Esophagus squamous epithelium (tissue), 5 donors: ENCODE measurements around the gene TMCO1. TPM values are rescaled to one million over a fixed set of nuclear protein-coding genes. Genes with fewer than 3 reads are reported as not detected.
A peak's percentile ranks its signal among the peaks of the same experiment; 100 is the strongest.
"Not testable (repeated sequence)": the region's sequence is repeated elsewhere in the genome, so short reads cannot be mapped to it uniquely, and the experiment has no call there.

Experiments used
- DNase-seq: peaks from one replicate; lab custom pipeline; 2025; lab: John Stamatoyannopoulos, UW
- H3K27ac ChIP-seq, 4 donors: fragments of 200-600 bp; sonication (generic); one replicate each; pipeline ENCODE4 v1.5.1; 2016 to 2019; ENCODE audit warnings: mild to moderate bottlenecking in 1 of 4
- H3K27me3 ChIP-seq, 4 donors: fragments of 200-600 bp; sonication (generic); 1 replicate in 3 of 4; 2 replicates in 1 of 4; pipeline versions ENCODE4 v1.5.1 to v1.6.0; 2017 to 2021; ENCODE audit warnings: antibody characterized with exemption in 1 of 4
- H3K36me3 ChIP-seq, 3 donors: fragments of 200-600 bp; sonication (generic); one replicate each; pipeline ENCODE4 v1.5.1; 2016 to 2019
- H3K4me1 ChIP-seq, 3 donors: fragments of 200-600 bp; sonication (generic); one replicate each; pipeline ENCODE4 v1.5.1; 2017 to 2019
- H3K4me3 ChIP-seq, 4 donors: fragments of 200-600 bp; sonication (generic); 1 replicate in 3 of 4; 2 replicates in 1 of 4; pipeline ENCODE4 v1.5.1; 2016 to 2019; ENCODE audit warnings: mild to moderate bottlenecking in 2 of 4, moderate library complexity in 1 of 4
- H3K9me3 ChIP-seq, 3 donors: fragments of 200-600 bp; sonication (generic); one replicate each; pipeline ENCODE4 v1.5.1; 2016 to 2019
- CTCF ChIP-seq, 6 experiments: fragments of 450-650 bp in 4 of 6; fragments of 200-600 bp in 2 of 6; sonication (generic) in 2 of 6; IDR thresholded peaks; one replicate each; pipeline ENCODE4 v1.5.1; 2016 to 2019; ENCODE audit warnings: antibody characterized with exemption in 6 of 6, mild to moderate bottlenecking in 4 of 6, moderate library complexity in 4 of 6
- POLR2A ChIP-seq, 4 donors: fragments of 450-650 bp; IDR thresholded peaks; one replicate each; pipeline ENCODE4 v1.6.1; 2017; ENCODE audit warnings: antibody characterized with exemption in 4 of 4, mild to moderate bottlenecking in 4 of 4, moderate library complexity in 3 of 4
- WGBS, 2 donors: methylation state at CpG; one replicate each; pipeline ENCODE4 v1.1.5; 2018; 5-methylcytosine and 5-hydroxymethylcytosine counted together
- intact Hi-C: fragments of 100-400 bp; cut with DNase I; formaldehyde crosslinking; loops from one replicate; pipeline ENCODE4 v1.15.0; 2022
- total RNA-seq, 4 donors: library from RNA; depleted of rRNA; stranded (reverse); fragments of >200 nt; gene quantifications; one replicate each; pipeline ENCODE4 v1.1.0, GENCODE V29; 2016
- donor health status: DM: yes; HTN: yes; CAD: no.

TMCO1 gene
- total RNA-seq, 4 donors from 2014 or later: 41.4 to 79.1 (median 50.9) TPM

- H3K4me1 ChIP-seq: peaks cover 0 to 7% (median 0%) of the 10 kb centered on the region in 3 donors
- no peak for TF ChIP-seq POLR2A (IDR thresholded peaks at IDR 0.05)
- no peak for TF ChIP-seq CTCF (IDR thresholded peaks at IDR 0.05)
- peaks cover 0 to 10% (median 0%) of the 10 kb centered on the region in 4 donors for H3K27me3 ChIP-seq
- no peaks in the 10 kb centered on the region for H3K9me3 ChIP-seq
- no peaks in the 10 kb centered on the region for H3K36me3 ChIP-seq
- H3K27ac ChIP-seq: no peak overlapping the region
- DNase-seq: no peak
- intact Hi-C loops: no loop called here
- no peak overlapping the region for H3K4me3 ChIP-seq
- WGBS, 2 donors: 67 to 75% methylated on average over 2 of the region's 2 CpGs
Observed at GRCh38 chr1:165703648-165704047, 65.0 kb downstream of the TMCO1 start.

GRCh38 chr1:165701922-165702321 lies 66.7 kb downstream of the TMCO1 start:
- H3K4me1 ChIP-seq: peaks cover 0 to 16% (median 7%) of the 10 kb centered on the region in 3 donors
- H3K4me3 ChIP-seq, H3K27ac ChIP-seq, DNase-seq, H3K27me3 ChIP-seq, H3K9me3 ChIP-seq, H3K36me3 ChIP-seq, intact Hi-C loops: not testable (repeated sequence)
- WGBS, 2 donors: 76 to 95% methylated on average over 7 of the region's 7 CpGs

- peaks cover 0 to 1% (median 0%) of the 10 kb centered on the region in 3 donors for H3K36me3 ChIP-seq
- TF ChIP-seq POLR2A (IDR thresholded peaks at IDR 0.05) (no peak), CTCF (IDR thresholded peaks at IDR 0.05) (no peak)
- DNase-seq: no peak
- H3K27me3 ChIP-seq: no peaks in the 10 kb centered on the region
- H3K9me3 ChIP-seq: no peaks in the 10 kb centered on the region
- H3K4me1 ChIP-seq: peaks cover 11 to 40% (median 24%) of the 10 kb centered on the region in 3 donors
- intact Hi-C loops: no loop called here
- WGBS, 2 donors: 89 to 95% methylated on average over 3 of the region's 3 CpGs
- H3K4me3 ChIP-seq: no peak overlapping the region
- no peak overlapping the region for H3K27ac ChIP-seq
Observed at GRCh38 chr1:165699577-165699976, 69.1 kb downstream of the TMCO1 start.

GRCh38 chr1:165698761-165699052 lies 70.0 kb downstream of the TMCO1 start:
- intact Hi-C loops: no loop called here
- TF ChIP-seq CTCF (IDR thresholded peaks at IDR 0.05) (no peak), POLR2A (IDR thresholded peaks at IDR 0.05) (no peak)

GRCh38 chr1:165697881-165698760 lies 70.5 kb downstream of the TMCO1 start, which contains the start of gene ALDH9A1:
Gene ALDH9A1 (minus strand): TSS chr1:165698562. CDS start chr1:165698558, 4 bp downstream.
- 1 to 2% methylated on average over 14 of the region's 65 CpGs for WGBS, 2 donors
- TF ChIP-seq POLR2A (IDR thresholded peaks at IDR 0.05) (peak in 3 of 4 donors; percentile 59 to 90 (median 66)), CTCF (IDR thresholded peaks at IDR 0.05) (peak in 2 of 6 experiments; percentile 33 to 36)
- peak; percentile 35 for DNase-seq
- peaks cover 0 to 12% (median 0%) of the 10 kb centered on the region in 3 donors for H3K36me3 ChIP-seq
- H3K27ac ChIP-seq: peak within 1 kb of the TSS; percentile 95 to 99 (median 98)
- H3K9me3 ChIP-seq: no peaks in the 10 kb centered on the region
- intact Hi-C loops: no loop called here
- H3K27me3 ChIP-seq: no peaks in the 10 kb centered on the region
- peak within 1 kb of the TSS; percentile 67 to 98 (median 75) for H3K4me3 ChIP-seq
- H3K4me1 ChIP-seq: peaks cover 11 to 42% (median 24%) of the 10 kb centered on the region in 3 donors

More at GRCh38 chr1:165698761-165699052, 70.0 kb downstream of the TMCO1 start:
- no peak for DNase-seq
- Histone ChIP-seq H3K4me1 (peaks cover 11 to 42% (median 24%) of the 10 kb centered on the region in 3 donors), H3K36me3 (peaks cover 0 to 10% (median 0%) of the 10 kb centered on the region in 3 donors), H3K27ac (peak overlapping the region; percentile 95 to 99 (median 98)), H3K4me3 (peak overlapping the region; percentile 67 to 98 (median 75)), H3K9me3 (no peaks in the 10 kb centered on the region), H3K27me3 (no peaks in the 10 kb centered on the region)
- WGBS, 2 donors: 0% methylated on average over 2 to 6 of the region's 7 CpGs
